ENCODE results near the gene IPO13. TPM values are rescaled to one million over a fixed set of nuclear protein-coding genes. Genes with fewer than 3 reads are reported as not detected.
A peak's percentile ranks its signal among the peaks of the same experiment; 100 is the strongest.

The IPO13 gene
- total RNA-seq, 1 donor from 2014 or later: 34.6 TPM

DNA sequence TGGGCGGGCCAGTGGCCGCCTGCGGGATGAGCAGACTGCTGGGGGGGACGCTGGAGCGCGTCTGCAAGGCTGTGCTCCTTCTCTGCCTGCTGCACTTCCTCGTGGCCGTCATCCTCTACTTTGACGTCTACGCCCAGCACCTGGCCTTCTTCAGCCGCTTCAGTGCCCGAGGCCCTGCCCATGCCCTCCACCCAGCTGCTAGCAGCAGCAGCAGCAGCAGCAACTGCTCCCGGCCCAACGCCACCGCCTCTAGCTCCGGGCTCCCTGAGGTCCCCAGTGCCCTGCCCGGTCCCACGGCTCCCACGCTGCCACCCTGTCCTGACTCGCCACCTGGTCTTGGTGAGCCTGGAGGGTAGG lies 34.4 kb downstream of the IPO13 start:
- no peak for DNase-seq (ENCODE audit: extremely low spot score in 2 of 2)
- intact Hi-C loops (cut with DNase I): no loop called here
- Histone ChIP-seq H3K9me3 (no peaks in the 10 kb centered on the region), H3K27me3 (no peaks in the 10 kb centered on the region), H3K4me1 (peaks cover 49% of the 10 kb centered on the region), H3K4me3 (no peak overlapping the region), H3K27ac (peak overlapping the region; percentile 5), H3K36me3 (peaks cover 0 to 19% of the 10 kb centered on the region in 2 donors)
- TF ChIP-seq POLR2A (IDR thresholded peaks at IDR 0.05) (no peak), POLR2AphosphoS5 (IDR thresholded peaks at IDR 0.05; ENCODE audit: insufficient read depth in 1 of 2, low read depth in 1 of 2) (no peak)
- TF ChIP-seq, protein P1, sequence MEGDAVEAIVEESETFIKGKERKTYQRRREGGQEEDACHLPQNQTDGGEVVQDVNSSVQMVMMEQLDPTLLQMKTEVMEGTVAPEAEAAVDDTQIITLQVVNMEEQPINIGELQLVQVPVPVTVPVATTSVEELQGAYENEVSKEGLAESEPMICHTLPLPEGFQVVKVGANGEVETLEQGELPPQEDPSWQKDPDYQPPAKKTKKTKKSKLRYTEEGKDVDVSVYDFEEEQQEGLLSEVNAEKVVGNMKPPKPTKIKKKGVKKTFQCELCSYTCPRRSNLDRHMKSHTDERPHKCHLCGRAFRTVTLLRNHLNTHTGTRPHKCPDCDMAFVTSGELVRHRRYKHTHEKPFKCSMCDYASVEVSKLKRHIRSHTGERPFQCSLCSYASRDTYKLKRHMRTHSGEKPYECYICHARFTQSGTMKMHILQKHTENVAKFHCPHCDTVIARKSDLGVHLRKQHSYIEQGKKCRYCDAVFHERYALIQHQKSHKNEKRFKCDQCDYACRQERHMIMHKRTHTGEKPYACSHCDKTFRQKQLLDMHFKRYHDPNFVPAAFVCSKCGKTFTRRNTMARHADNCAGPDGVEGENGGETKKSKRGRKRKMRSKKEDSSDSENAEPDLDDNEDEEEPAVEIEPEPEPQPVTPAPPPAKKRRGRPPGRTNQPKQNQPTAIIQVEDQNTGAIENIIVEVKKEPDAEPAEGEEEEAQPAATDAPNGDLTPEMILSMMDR (IDR thresholded peaks at IDR 0.05): no peak

DNA sequence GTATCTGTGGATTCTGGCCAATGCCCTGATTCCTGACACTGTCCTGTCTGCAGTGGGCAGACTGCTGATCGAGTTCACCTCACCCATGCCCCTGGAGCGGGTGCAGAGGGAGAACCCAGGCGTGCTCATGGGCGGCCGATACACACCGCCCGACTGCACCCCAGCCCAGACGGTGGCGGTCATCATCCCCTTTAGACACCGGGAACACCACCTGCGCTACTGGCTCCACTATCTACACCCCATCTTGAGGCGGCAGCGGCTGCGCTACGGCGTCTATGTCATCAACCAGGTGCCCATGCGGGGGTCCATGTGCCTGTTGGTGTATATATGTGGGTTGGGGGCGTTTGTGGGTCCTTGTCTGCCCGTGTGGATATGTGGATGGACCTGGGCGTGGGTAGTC lies 34.9 kb downstream of the IPO13 start:
- Histone ChIP-seq H3K9me3 (no peaks in the 10 kb centered on the region), H3K4me1 (peaks cover 44% of the 10 kb centered on the region), H3K36me3 (peaks cover 0 to 15% of the 10 kb centered on the region in 2 donors), H3K27ac (no peak overlapping the region), H3K4me3 (no peak overlapping the region), H3K27me3 (no peaks in the 10 kb centered on the region)
- no peak for TF ChIP-seq POLR2A (IDR thresholded peaks at IDR 0.05)
- no peak for TF ChIP-seq POLR2AphosphoS5 (IDR thresholded peaks at IDR 0.05; ENCODE audit: insufficient read depth in 1 of 2, low read depth in 1 of 2)
- TF ChIP-seq, protein P1 (IDR thresholded peaks at IDR 0.05): no peak
- intact Hi-C loops (cut with DNase I): no loop called here
- no peak for DNase-seq (ENCODE audit: extremely low spot score in 2 of 2)

DNA sequence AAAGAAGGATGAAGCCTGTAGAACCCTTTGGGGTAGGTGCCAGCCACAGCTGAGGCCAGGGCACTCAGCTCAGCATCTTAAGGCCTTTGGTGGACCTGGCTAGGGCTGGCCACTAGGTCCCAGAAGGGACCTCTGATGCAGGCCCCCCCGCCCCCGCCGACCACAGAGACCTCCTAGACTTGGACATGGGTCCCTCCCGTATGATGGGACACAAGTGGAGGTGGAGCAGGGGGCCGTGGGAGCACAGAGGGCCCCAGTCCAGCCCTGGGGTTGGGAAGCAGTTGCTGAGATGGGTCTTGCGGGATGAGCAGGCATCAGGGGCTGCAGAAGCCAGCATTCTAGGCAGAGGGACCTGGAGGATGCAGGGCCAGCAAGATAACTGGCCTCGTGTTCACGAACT lies 35.5 kb downstream of the IPO13 start:
- no peak overlapping the region for H3K4me3 ChIP-seq
- TF ChIP-seq POLR2AphosphoS5 (IDR thresholded peaks at IDR 0.05; ENCODE audit: insufficient read depth in 1 of 2, low read depth in 1 of 2): no peak
- TF ChIP-seq, protein P1 (IDR thresholded peaks at IDR 0.05): no peak
- no peak for TF ChIP-seq POLR2A (IDR thresholded peaks at IDR 0.05)
- H3K27ac ChIP-seq: no peak overlapping the region
- intact Hi-C loops (cut with DNase I): no loop called here
- peaks cover 38% of the 10 kb centered on the region for H3K4me1 ChIP-seq
- no peaks in the 10 kb centered on the region for H3K9me3 ChIP-seq
- no peaks in the 10 kb centered on the region for H3K27me3 ChIP-seq
- DNase-seq (ENCODE audit: extremely low spot score in 2 of 2): no peak
- peaks cover 0 to 9% of the 10 kb centered on the region in 2 donors for H3K36me3 ChIP-seq

DNA sequence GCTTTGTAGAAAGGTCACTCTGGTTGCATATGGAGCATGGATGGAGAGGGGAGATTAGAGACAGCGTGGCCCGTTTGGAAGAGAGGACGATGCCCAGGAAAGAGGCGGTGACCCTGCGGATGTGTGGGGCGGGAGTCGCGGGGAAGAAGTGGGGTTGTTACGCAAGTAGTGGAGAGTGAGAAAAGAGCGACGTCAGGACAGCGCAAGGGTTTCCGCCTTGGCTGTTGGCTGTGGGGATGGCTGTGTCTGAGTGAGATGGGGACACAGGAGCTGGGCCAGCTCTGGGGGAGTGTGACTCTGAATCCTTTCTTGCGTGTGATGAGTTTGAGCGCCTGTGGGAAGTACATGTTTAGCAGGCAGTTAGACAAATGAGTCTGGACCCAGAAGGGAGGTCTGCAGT lies 36.1 kb downstream of the IPO13 start:
- Histone ChIP-seq H3K4me1 (peaks cover 34% of the 10 kb centered on the region), H3K27ac (no peak overlapping the region), H3K27me3 (no peaks in the 10 kb centered on the region), H3K9me3 (no peaks in the 10 kb centered on the region), H3K4me3 (no peak overlapping the region), H3K36me3 (peaks cover 0 to 8% of the 10 kb centered on the region in 2 donors)
- intact Hi-C loops (cut with DNase I): no loop called here
- DNase-seq (ENCODE audit: extremely low spot score in 2 of 2): no peak
- TF ChIP-seq POLR2A (IDR thresholded peaks at IDR 0.05): no peak
- TF ChIP-seq POLR2AphosphoS5 (IDR thresholded peaks at IDR 0.05; ENCODE audit: insufficient read depth in 1 of 2, low read depth in 1 of 2): no peak
- TF ChIP-seq, protein P1 (IDR thresholded peaks at IDR 0.05): no peak

DNA sequence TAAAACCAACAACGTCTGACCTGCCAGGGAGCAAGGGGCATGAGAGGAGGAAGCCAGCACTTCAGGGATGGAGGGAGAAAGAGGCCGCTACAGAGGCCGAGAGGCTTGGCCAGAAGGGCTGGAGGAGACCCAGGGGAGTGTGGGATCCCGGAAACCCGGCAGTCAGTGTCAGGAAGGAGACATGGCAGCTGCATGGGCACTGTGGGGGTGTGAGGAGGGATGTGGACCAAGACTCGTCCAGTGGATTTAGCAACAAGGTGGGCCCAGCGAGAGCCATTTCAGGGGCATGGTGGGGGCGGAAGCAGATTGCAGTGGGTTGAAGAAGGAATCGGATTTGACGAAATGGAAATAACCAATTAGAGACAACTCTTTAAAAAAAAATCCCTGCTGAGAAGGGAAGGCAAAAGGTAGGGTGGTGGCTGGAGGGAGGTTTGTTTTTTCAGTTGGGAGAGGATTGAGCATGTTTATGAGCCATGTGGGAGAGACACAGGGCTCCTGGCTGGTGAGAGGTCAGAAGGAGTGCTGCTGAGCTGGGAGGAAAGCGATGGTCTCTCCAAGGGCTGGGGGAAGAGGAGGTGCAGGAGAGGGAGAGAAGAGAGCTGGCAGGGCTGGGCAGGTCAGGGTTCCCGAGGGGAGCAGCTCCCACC lies 36.6 kb downstream of the IPO13 start:
- Histone ChIP-seq H3K4me3 (no peak overlapping the region), H3K9me3 (no peaks in the 10 kb centered on the region), H3K27me3 (no peaks in the 10 kb centered on the region), H3K27ac (no peak overlapping the region), H3K4me1 (peaks cover 28% of the 10 kb centered on the region), H3K36me3 (peaks cover 0 to 8% of the 10 kb centered on the region in 2 donors)
- no peak for DNase-seq (ENCODE audit: extremely low spot score in 2 of 2)
- TF ChIP-seq POLR2AphosphoS5 (IDR thresholded peaks at IDR 0.05; ENCODE audit: insufficient read depth in 1 of 2, low read depth in 1 of 2): no peak
- TF ChIP-seq, protein P1 (IDR thresholded peaks at IDR 0.05): no peak
- TF ChIP-seq POLR2A (IDR thresholded peaks at IDR 0.05): no peak
- intact Hi-C loops (cut with DNase I): no loop called here

All from vagina (tissue), 2 donors.